ENCODE data around the gene AUNIP.

DNA sequence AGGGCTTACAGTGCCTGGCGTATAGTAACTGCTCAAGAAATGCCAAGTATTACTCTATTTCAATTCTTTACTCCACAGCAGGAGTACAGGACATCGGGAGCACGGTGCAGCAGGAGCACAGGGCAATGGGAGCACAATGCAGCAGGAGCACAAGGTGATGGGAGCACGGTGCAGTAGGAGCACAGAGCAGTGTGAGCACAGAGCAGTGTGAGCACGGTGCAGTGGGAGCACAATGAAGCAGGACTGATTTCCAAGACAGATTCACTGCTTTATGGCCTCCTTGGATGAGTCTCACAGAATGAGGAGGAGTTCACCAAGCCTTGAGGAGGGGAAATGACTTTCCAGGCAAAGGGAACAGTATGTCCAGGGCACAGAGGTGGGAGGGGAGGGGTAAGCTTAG, 21.3 kb upstream of the AUNIP start:
- TF ChIP-seq GATA2 (IDR thresholded peaks at IDR 0.05; ENCODE audit: low read depth, low read length) (no peak), GATA3 (IDR thresholded peaks at IDR 0.05; ENCODE audit: low read depth, low read length) (no peak)
